SK-N-SH (cell line): ENCODE measurements around the gene CKS1B. TPM values are rescaled to one million over a fixed set of nuclear protein-coding genes. Genes with fewer than 3 reads are reported as not detected.
A peak's percentile ranks its signal among the peaks of the same experiment; 100 is the strongest.

Experiments
- CTCF ChIA-PET: fragments of 300-600, 350-600 bp; formaldehyde crosslinking; extraction: SDS; loops from one replicate; lab custom pipeline; 2021; lab: Yijun Ruan, JAX
- POLR2A ChIA-PET: fragments of 350-600 bp; sonication (Branson Sonifier 250); formaldehyde crosslinking; extraction: SDS; loops from one replicate; lab custom pipeline; 2020; ENCODE audit warnings: antibody characterized with exemption, inconsistent platforms; lab: Yijun Ruan, JAX
- DNase-seq: peaks from one replicate; pipeline ENCODE4 v3.0.0; 2012
- H2AFZ ChIP-seq: fragments of 200-600 bp; sonication (generic); 2 replicates; pipeline ENCODE4 v1.8.1; 2016; ENCODE audit warnings: antibody characterized with exemption, mild to moderate bottlenecking, low read depth
- H3F3A ChIP-seq: fragments of 200-600 bp; sonication (generic); replicated peaks from 2 replicates; pipeline ENCODE3; 2016; ENCODE audit warnings: antibody characterized with exemption, mild to moderate bottlenecking; ENCODE audit not compliant: insufficient read depth
- H3K27ac ChIP-seq, 2 experiments: fragments of 200-500 bp in 1 of 2; fragments of 200-600 bp in 1 of 2; sonication (Bioruptor generic) in 1 of 2; sonication (generic), shearing (Covaris generic) in 1 of 2; 2 replicates each; pipeline versions ENCODE4 v1.5.1 to v1.6.1; 2014 to 2016; ENCODE audit warnings: low read depth in 2 of 2, inconsistent platforms in 1 of 2, low read length in 1 of 2, mild to moderate bottlenecking in 1 of 2, mixed read lengths in 1 of 2
- H3K27me3 ChIP-seq: fragments of 200-600 bp; sonication (generic), shearing (Covaris generic); 2 replicates; pipeline ENCODE4 v1.6.1; 2016; ENCODE audit warnings: mixed run types; ENCODE audit not compliant: insufficient read depth
- H3K36me3 ChIP-seq, 2 experiments: fragments of 200-500 bp in 1 of 2; fragments of 200-600 bp in 1 of 2; sonication (Bioruptor generic) in 1 of 2; sonication (generic) in 1 of 2; replicated peaks in 1 of 2; 2 replicates each; pipeline versions ENCODE3 to v1.5.1; 2014 to 2016; ENCODE audit warnings: low read length in 1 of 2, mild to moderate bottlenecking in 1 of 2; ENCODE audit not compliant: insufficient read depth in 2 of 2, control insufficient read depth in 1 of 2
- H3K4me1 ChIP-seq, 2 experiments: fragments of 200-500 bp in 1 of 2; fragments of 200-600 bp in 1 of 2; sonication (Bioruptor generic) in 1 of 2; sonication (generic), shearing (Covaris generic) in 1 of 2; 2 replicates each; pipeline versions ENCODE4 v1.5.1 to v1.6.1; 2014 to 2016; ENCODE audit warnings: low read depth in 1 of 2, low read length in 1 of 2, mixed run types in 1 of 2; ENCODE audit not compliant: insufficient read depth in 2 of 2, control insufficient read depth in 1 of 2
- H3K4me2 ChIP-seq: fragments of 200-600 bp; sonication (generic), shearing (Covaris generic); 2 replicates; pipeline ENCODE4 v1.6.1; 2017; ENCODE audit warnings: mixed run types
- H3K4me3 ChIP-seq, 2 experiments: fragments of 200-500 bp in 1 of 2; fragments of 200-600 bp in 1 of 2; sonication (Bioruptor generic) in 1 of 2; sonication (generic), shearing (Covaris generic) in 1 of 2; 2 replicates each; pipeline versions ENCODE4 v1.5.1 to v1.8.1; 2014 to 2016; ENCODE audit warnings: low read depth in 2 of 2, inconsistent platforms in 1 of 2, low read length in 1 of 2, mild to moderate bottlenecking in 1 of 2, mixed read lengths in 1 of 2, moderate library complexity in 1 of 2
- H3K79me2 ChIP-seq: fragments of 200-600 bp; sonication (generic); 2 replicates; pipeline ENCODE4 v1.8.1; 2017; ENCODE audit warnings: mild to moderate bottlenecking; ENCODE audit not compliant: insufficient read depth
- H3K9ac ChIP-seq: fragments of 200-600 bp; sonication (generic); 2 replicates; pipeline ENCODE4 v1.6.1; 2017; ENCODE audit warnings: mixed run types
- H3K9me2 ChIP-seq: fragments of 200-600 bp; sonication (generic); 2 replicates; pipeline ENCODE4 v1.6.1; 2017; ENCODE audit warnings: mixed run types
- H3K9me3 ChIP-seq: fragments of 200-600 bp; sonication (generic); 2 replicates; pipeline ENCODE4 v1.6.1; 2017; ENCODE audit warnings: mixed run types, mild to moderate bottlenecking, moderate library complexity
- H4K20me1 ChIP-seq: fragments of 200-600 bp; sonication (generic); 2 replicates; pipeline ENCODE4 v1.6.1; 2017; ENCODE audit warnings: mild to moderate bottlenecking, mixed run types; ENCODE audit not compliant: insufficient read depth
- EZH2phosphoT487 ChIP-seq: fragments of 200-600 bp; sonication (generic); IDR thresholded peaks from 2 replicates; pipeline ENCODE4 v1.6.1; 2017; ENCODE audit warnings: low read depth, mixed run types, mild to moderate bottlenecking, antibody characterized with exemption, moderate library complexity, borderline replicate concordance
- GATA2 ChIP-seq: sonication (generic); formaldehyde crosslinking; IDR thresholded peaks from 2 replicates; pipeline ENCODE4 v1.5.0; 2020; ENCODE audit warnings: mild to moderate bottlenecking, missing genetic modification reagents
- MAX ChIP-seq: IDR thresholded peaks from 2 replicates; pipeline ENCODE4 v1.4.0; 2012; ENCODE audit warnings: low read depth
- NRF1 ChIP-seq: IDR thresholded peaks from 2 replicates; pipeline ENCODE4 v1.6.1; 2012; ENCODE audit warnings: low read depth, mild to moderate bottlenecking, low read length
- PBX3 ChIP-seq: IDR thresholded peaks from 2 replicates; pipeline ENCODE4; 2012
- POLR2AphosphoS5 ChIP-seq: IDR thresholded peaks from 2 replicates; pipeline ENCODE4 v1.6.1; 2012; ENCODE audit warnings: low read depth, low read length
- TCF12 ChIP-seq: IDR thresholded peaks from 2 replicates; pipeline ENCODE4 v1.4.0; 2012
- TEAD4 ChIP-seq: IDR thresholded peaks from 2 replicates; pipeline ENCODE4 v1.4.0; 2012; ENCODE audit warnings: mild to moderate bottlenecking, borderline replicate concordance; ENCODE audit not compliant: insufficient read depth
- YY1 ChIP-seq: IDR thresholded peaks from 2 replicates; pipeline ENCODE4 v1.4.0; 2012; ENCODE audit warnings: low read depth, mild to moderate bottlenecking
- WGBS: methylation state at CpG from one replicate; pipeline ENCODE4 v1.1.6; 2017; ENCODE audit warnings: low lambda C conversion rate; 5-methylcytosine and 5-hydroxymethylcytosine counted together
- polyA plus RNA-seq, 3 experiments: library from polyadenylated mRNA; depleted of rRNA; stranded (reverse); fragments of >200 nt; gene quantifications; 2 replicates each; pipeline ENCODE4 v1.2.3, GENCODE V29; 2012
- TF ChIP-seq, protein P1 (sequence below): fragments of 150-350 bp; IDR thresholded peaks from 2 replicates; pipeline ENCODE4 v1.6.1; 2017; ENCODE audit warnings: antibody characterized with exemption, low read length, low read depth, borderline replicate concordance
- TF ChIP-seq, protein P2 (sequence below): IDR thresholded peaks from 2 replicates; pipeline ENCODE4 v1.4.0; 2012; ENCODE audit warnings: low read depth, borderline replicate concordance
- TF ChIP-seq, protein P3 (sequence below): fragments of 200-600 bp; sonication (generic); IDR thresholded peaks from 2 replicates; pipeline ENCODE4 v1.6.1; 2017; ENCODE audit warnings: antibody characterized with exemption, mild to moderate bottlenecking, moderate library complexity

CKS1B gene
- polyA plus RNA-seq, 1 of the 3 experiments (the other 2 are of a cell fraction): 308 TPM

DNA sequence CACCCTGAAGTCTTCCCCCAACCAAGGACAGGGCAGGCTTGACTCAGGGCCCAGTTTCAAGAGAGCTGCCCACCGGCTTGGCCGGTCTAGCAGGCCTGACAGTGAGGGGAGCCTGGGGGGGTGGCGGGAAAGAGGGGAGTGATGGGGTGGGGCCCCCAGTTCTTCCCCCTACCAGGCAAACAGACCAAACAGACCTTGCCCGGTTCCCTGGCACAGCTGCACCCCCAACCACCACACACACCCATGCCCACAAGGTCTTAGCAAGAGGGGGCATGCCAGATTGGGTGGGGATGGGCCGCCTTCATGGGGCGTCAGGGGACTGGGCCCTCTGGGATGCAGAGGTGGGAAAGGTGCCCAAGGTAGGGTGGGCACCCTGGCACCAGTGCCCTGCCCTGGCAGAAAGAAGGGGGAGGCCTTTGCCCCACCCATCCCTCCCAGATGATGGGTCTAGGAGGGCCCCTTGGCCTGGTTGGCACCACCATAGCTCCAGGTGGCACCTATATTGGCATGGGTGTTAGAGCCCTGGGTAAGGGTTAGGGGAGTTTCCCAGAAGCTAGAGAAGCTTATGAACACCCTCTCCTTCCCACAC, 37.0 kb downstream of the CKS1B start:
- H3K4me1 ChIP-seq: peaks cover 0 to 10% of the 10 kb centered on the region in 2 experiments; a peak in 1 of 4 replicates
- peaks cover 3% of the 10 kb centered on the region; the same call in 1 of the 2 replicates for H4K20me1 ChIP-seq
- CTCF ChIA-PET: interaction anchor here (0.5 to 9.3 kb wide), 8 partner anchors 10 to 163 kb away, joined by 3 to 149 read pairs (median 3); partner anchors contain the start of gene ZBTB7B
- H3K9me2 ChIP-seq: no peaks in the 10 kb centered on the region
- no peak overlapping the region for H3K4me3 ChIP-seq
- TF ChIP-seq TCF12: no peak
- POLR2A ChIA-PET: interaction anchor here (1.4 kb wide), 1 partner anchor 11 kb away, joined by 4 read pairs; no protein-coding TSS in a partner anchor
- peaks cover 5% of the 10 kb centered on the region for H3K79me2 ChIP-seq
- no peaks in the 10 kb centered on the region for H3K9me3 ChIP-seq
- H2AFZ ChIP-seq: no peak overlapping the region
- no peak for DNase-seq
- 93% methylated on average over 3 of the region's 6 CpGs for whole genome bisulfite sequencing
- H3K36me3 ChIP-seq: peaks cover 0 to 18% of the 10 kb centered on the region in 2 experiments
- no peaks in the 10 kb centered on the region for H3F3A ChIP-seq
- no peak overlapping the region for H3K9ac ChIP-seq
- H3K4me2 ChIP-seq: no peak overlapping the region
- no peaks in the 10 kb centered on the region for H3K27me3 ChIP-seq
- no peak overlapping the region; a peak in 1 of 4 replicates for H3K27ac ChIP-seq

DNA sequence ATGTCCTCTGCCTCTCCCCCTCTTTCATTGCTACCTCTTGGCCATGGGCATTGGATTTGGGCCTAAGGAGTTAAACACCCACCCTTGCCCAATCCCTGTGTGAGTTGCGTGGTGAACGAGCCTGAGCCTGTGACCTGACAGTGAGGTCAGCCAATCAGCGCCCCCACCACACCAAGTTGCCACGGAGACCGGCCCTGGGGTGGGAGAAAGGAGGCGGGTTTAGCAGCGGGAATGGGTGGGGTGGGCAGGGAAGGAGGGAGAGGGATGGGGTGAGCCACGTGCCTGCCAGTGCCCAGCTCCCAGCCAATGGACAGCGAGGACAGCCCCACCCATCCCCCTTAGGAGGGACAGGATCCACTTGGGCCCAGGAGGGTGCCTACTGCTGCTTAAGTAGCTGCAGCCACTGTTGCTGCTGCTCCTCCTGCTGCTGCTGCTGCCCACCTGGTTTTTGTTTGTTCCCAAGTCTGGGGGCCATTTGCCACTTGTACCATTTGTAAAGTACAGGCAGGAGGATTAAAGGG, 37.6 kb downstream of the CKS1B start:
- no peak for TF ChIP-seq POLR2AphosphoS5
- Histone ChIP-seq H3K9me3 (no peaks in the 10 kb centered on the region), H3K4me1 (peaks cover 0 to 12% of the 10 kb centered on the region in 2 experiments; a peak in 1 of 4 replicates), H3K4me2 (no peak overlapping the region), H3K9me2 (no peaks in the 10 kb centered on the region), H2AFZ (no peak overlapping the region), H3K79me2 (no peaks in the 10 kb centered on the region), H3K27ac (no peak overlapping the region; a peak in 1 of 4 replicates), H3F3A (no peaks in the 10 kb centered on the region), H3K36me3 (peaks cover 0 to 22% of the 10 kb centered on the region in 2 experiments), H3K9ac (no peak overlapping the region), H3K27me3 (no peaks in the 10 kb centered on the region), H3K4me3 (no peak overlapping the region), H4K20me1 (peaks cover 3% of the 10 kb centered on the region; the same call in 1 of the 2 replicates)
- 77% methylated on average over 5 of the region's 9 CpGs for WGBS
- POLR2A ChIA-PET: interaction anchor here (1.4 kb wide), 1 partner anchor 10 kb away, joined by 4 read pairs; no protein-coding TSS in a partner anchor
- CTCF ChIA-PET: interaction anchor here (0.7 to 9.3 kb wide), 8 partner anchors 9 to 134 kb away, joined by 3 to 149 read pairs (median 3); partner anchors contain the start of genes ADAM15 and ZBTB7B
- peak; percentile 81 for DNase-seq

DNA sequence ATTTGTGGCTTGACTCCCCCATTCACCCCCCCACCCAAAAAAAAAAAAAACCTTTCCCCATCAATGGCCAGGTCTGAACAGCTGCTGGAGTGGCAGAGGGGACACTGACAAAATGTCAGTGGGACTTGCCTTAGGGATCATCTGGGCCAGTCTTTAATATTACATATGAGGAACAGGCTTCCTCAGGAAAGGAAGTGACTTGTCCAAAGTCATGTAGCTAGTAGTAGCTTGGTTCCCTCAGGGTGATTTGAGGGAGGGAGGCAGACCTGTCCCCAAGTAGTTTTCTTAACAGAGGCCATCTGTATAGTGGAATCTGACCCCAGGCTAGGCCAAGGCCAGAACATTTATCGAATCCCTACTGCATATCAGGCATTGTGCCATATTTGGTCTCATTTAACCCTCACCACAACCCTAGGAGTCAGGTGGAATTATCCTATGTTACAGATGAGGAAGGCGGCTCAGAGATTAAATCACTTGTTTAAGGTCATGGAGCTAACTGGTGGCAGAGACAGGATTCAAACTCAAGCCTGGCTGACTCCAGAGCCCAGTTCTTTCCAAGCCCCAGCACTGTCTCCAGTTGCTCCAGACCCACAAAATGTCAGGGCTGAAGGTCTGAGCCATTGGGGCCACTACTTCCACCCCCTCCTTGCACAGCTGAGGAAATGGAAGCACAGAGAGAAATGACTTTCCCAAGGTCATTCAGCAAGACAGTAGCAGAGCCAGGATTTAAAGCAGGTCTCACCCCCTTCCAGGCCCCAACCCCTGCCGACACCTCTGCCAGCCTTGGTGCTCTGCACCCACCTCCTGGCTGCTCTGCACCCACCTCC, 38.5 kb downstream of the CKS1B start:
- no peak overlapping the region for H2AFZ ChIP-seq
- H3K9ac ChIP-seq: no peak overlapping the region
- H3K4me2 ChIP-seq: no peak overlapping the region
- H3K9me3 ChIP-seq: no peaks in the 10 kb centered on the region
- POLR2A ChIA-PET: no interaction called here
- H3K27me3 ChIP-seq: no peaks in the 10 kb centered on the region
- no peak for DNase-seq
- peaks cover 0 to 15% of the 10 kb centered on the region in 2 experiments; a peak in 1 of 4 replicates for H3K4me1 ChIP-seq
- H3K79me2 ChIP-seq: no peaks in the 10 kb centered on the region
- WGBS: 73% methylated on average over 3 of the region's 3 CpGs
- no peak overlapping the region for H3K4me3 ChIP-seq
- 0 out of 2 replicates have a peak, but pooled peaks cover 3% of the 10 kb centered on the region for H4K20me1 ChIP-seq
- H3K9me2 ChIP-seq: no peaks in the 10 kb centered on the region
- H3F3A ChIP-seq: peaks cover 6% of the 10 kb centered on the region
- H3K27ac ChIP-seq: no peak overlapping the region; a peak in 1 of 4 replicates
- CTCF ChIA-PET: interaction anchor here (1.0 to 9.3 kb wide), 7 partner anchors 9 to 69 kb away, joined by 3 to 149 read pairs (median 3); partner anchors contain the start of genes ADAM15 and ZBTB7B
- peaks cover 0 to 22% of the 10 kb centered on the region in 2 experiments for H3K36me3 ChIP-seq
- no peak for TF ChIP-seq PBX3
- TF ChIP-seq NRF1: no peak
- no peak for TF ChIP-seq GATA2 (CRISPR knock-in tag)
- no peak for TF ChIP-seq MAX
- TF ChIP-seq EZH2phosphoT487: no peak
- TF ChIP-seq, protein P1, sequence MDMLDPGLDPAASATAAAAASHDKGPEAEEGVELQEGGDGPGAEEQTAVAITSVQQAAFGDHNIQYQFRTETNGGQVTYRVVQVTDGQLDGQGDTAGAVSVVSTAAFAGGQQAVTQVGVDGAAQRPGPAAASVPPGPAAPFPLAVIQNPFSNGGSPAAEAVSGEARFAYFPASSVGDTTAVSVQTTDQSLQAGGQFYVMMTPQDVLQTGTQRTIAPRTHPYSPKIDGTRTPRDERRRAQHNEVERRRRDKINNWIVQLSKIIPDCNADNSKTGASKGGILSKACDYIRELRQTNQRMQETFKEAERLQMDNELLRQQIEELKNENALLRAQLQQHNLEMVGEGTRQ: no peak
- TF ChIP-seq, protein P2, sequence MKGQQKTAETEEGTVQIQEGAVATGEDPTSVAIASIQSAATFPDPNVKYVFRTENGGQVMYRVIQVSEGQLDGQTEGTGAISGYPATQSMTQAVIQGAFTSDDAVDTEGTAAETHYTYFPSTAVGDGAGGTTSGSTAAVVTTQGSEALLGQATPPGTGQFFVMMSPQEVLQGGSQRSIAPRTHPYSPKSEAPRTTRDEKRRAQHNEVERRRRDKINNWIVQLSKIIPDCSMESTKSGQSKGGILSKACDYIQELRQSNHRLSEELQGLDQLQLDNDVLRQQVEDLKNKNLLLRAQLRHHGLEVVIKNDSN: no peak
- TF ChIP-seq, protein P3, sequence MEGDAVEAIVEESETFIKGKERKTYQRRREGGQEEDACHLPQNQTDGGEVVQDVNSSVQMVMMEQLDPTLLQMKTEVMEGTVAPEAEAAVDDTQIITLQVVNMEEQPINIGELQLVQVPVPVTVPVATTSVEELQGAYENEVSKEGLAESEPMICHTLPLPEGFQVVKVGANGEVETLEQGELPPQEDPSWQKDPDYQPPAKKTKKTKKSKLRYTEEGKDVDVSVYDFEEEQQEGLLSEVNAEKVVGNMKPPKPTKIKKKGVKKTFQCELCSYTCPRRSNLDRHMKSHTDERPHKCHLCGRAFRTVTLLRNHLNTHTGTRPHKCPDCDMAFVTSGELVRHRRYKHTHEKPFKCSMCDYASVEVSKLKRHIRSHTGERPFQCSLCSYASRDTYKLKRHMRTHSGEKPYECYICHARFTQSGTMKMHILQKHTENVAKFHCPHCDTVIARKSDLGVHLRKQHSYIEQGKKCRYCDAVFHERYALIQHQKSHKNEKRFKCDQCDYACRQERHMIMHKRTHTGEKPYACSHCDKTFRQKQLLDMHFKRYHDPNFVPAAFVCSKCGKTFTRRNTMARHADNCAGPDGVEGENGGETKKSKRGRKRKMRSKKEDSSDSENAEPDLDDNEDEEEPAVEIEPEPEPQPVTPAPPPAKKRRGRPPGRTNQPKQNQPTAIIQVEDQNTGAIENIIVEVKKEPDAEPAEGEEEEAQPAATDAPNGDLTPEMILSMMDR: no peak
- no peak for TF ChIP-seq TEAD4
- TF ChIP-seq YY1: no peak
